Neural progenitor cell (in vitro differentiated cells): ENCODE results near the gene OVOL1. TPM values are rescaled to one million over a fixed set of nuclear protein-coding genes. Genes with fewer than 3 reads are reported as not detected.

Experiments
- DNase-seq: peaks from one replicate; pipeline ENCODE4 v3.0.0-alpha.2; 2016; ENCODE audit warnings: low spot score
- H2AFZ ChIP-seq: fragments of 200-600 bp; sonication (generic); replicated peaks from 2 replicates; pipeline ENCODE4 v1.6.1; 2016; ENCODE audit warnings: antibody characterized with exemption
- H3F3A ChIP-seq: fragments of 200-600 bp; sonication (generic); 2 replicates; pipeline ENCODE4 v1.6.1; 2016; ENCODE audit warnings: antibody characterized with exemption, low read depth
- H3K27ac ChIP-seq: fragments of 200-600 bp; sonication (generic); 2 replicates; pipeline ENCODE4 v1.5.1; 2016; ENCODE audit warnings: mild to moderate bottlenecking
- H3K27me3 ChIP-seq: fragments of 200-600 bp; sonication (generic); 2 replicates; pipeline ENCODE4 v1.6.1; 2016; ENCODE audit warnings: mild to moderate bottlenecking, moderate library complexity
- H3K36me3 ChIP-seq: fragments of 200-600 bp; sonication (generic); 2 replicates; pipeline ENCODE4 v1.5.1; 2016
- H3K4me1 ChIP-seq: fragments of 200-600 bp; sonication (generic); 2 replicates; pipeline ENCODE4 v1.6.1; 2016; ENCODE audit warnings: mixed run types
- H3K4me2 ChIP-seq: fragments of 200-600 bp; sonication (generic); 2 replicates; pipeline ENCODE4 v1.6.1; 2016
- H3K4me3 ChIP-seq: fragments of 200-600 bp; sonication (generic); 2 replicates; pipeline ENCODE4 v1.5.1; 2016
- H3K79me2 ChIP-seq: fragments of 200-600 bp; sonication (generic); 2 replicates; pipeline ENCODE4 v1.6.1; 2016; ENCODE audit warnings: low read depth
- H3K9ac ChIP-seq: fragments of 200-600 bp; sonication (generic); 2 replicates; pipeline ENCODE4 v1.6.1; 2016
- H3K9me3 ChIP-seq: fragments of 200-600 bp; sonication (generic); 2 replicates; pipeline ENCODE4 v1.5.1; 2016; ENCODE audit warnings: low read depth
- H4K20me1 ChIP-seq: fragments of 200-600 bp; sonication (generic); 2 replicates; pipeline ENCODE4 v1.6.1; 2016; ENCODE audit warnings: low read depth
- H3K27ac Mint-ChIP-seq: 3 replicates; pipeline ENCODE4 v1.8.0; 2021; ENCODE audit warnings: mixed read lengths
- H3K27me3 Mint-ChIP-seq: 2 replicates; pipeline ENCODE4 v1.8.0; 2022; ENCODE audit warnings: low read depth, mild to moderate bottlenecking, inconsistent platforms, moderate library complexity, mixed read lengths; ENCODE audit not compliant: insufficient read depth
- H3K36me3 Mint-ChIP-seq: 3 replicates; pipeline ENCODE4 v1.8.0; 2021; ENCODE audit warnings: mixed read lengths
- H3K4me1 Mint-ChIP-seq: 3 replicates; pipeline ENCODE4 v1.8.0; 2021; ENCODE audit warnings: mixed read lengths
- H3K4me3 Mint-ChIP-seq: 3 replicates; pipeline ENCODE4 v1.8.0; 2021; ENCODE audit warnings: mild to moderate bottlenecking, moderate library complexity, mixed read lengths
- H3K9me3 Mint-ChIP-seq: 3 replicates; pipeline ENCODE4 v1.8.0; 2020; ENCODE audit warnings: mixed read lengths
- CTCF ChIP-seq: fragments of 200-600 bp; sonication (generic); IDR thresholded peaks from 2 replicates; pipeline ENCODE4 v1.5.1; 2017; ENCODE audit warnings: antibody characterized with exemption, mild to moderate bottlenecking
- EZH2 ChIP-seq: fragments of 200-600 bp; sonication (generic); IDR thresholded peaks from 2 replicates; pipeline ENCODE4 v1.6.1; 2017; ENCODE audit warnings: antibody characterized with exemption, mild to moderate bottlenecking, moderate library complexity
- EZH2phosphoT487 ChIP-seq: fragments of 200-600 bp; sonication (generic); IDR thresholded peaks from 2 replicates; pipeline ENCODE4 v1.6.1; 2017; ENCODE audit warnings: antibody characterized with exemption
- total RNA-seq: library from RNA; depleted of rRNA; stranded (reverse); fragments of >200 nt; gene quantifications from 2 replicates; pipeline ENCODE4 v1.2.3, GENCODE V29; 2015; ENCODE audit warnings: low replicate concordance

Gene OVOL1
- total RNA-seq, 1 donor from 2014 or later, result not detected

- no peak for TF ChIP-seq EZH2
- no peak for TF ChIP-seq CTCF
- peak; percentile 24 for TF ChIP-seq EZH2phosphoT487
Measured at GRCh38 chr11:65817312-65817834, 30.5 kb downstream of the OVOL1 start.

DNA sequence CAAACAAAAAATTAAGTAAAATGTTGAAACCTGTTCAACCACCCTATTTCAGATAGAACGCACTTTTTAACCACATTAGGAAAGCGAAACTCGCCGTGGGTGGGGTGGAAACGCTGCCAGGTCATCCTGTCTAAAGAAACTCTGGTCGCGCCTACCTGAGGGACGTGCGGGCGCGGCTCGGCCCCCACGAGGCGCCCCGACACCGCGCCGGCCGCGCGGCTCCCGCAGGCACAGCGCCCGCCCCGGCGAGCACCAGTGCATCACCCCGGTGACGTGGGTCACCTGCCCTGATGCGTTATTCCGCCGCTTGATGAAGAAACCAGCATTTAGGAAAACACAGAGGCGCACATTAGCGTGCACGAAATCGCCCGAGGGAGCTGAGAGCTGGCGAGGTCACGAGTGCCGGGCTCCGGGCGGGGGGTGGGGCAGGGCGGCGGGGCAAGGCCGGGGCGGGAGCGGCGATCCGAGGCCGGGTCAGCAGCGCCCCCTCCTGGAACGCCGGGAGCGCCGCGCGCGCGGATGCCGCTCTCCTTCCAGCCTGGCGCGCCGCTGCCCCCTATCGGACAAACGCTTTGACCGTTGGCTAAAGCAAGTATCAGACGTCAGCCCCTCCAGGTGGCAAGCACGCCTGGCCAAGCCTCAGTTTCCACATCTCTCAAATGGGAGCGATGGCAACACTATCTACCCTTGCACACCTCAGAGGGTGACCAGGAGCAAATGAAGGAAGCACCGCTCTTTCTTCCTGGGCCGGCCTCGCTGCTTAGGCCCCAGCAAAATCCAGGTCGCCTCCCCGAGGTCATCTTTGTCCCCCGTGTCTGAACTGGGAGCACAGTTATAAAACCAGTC, 31.2 kb downstream of the OVOL1 start:
- peak overlapping the region; percentile 55 for H2AFZ ChIP-seq
- TF ChIP-seq EZH2phosphoT487 (no peak), CTCF (peak; percentile 97), EZH2 (peak; percentile 45)
- H3K27ac ChIP-seq, result no peak overlapping the region
- Mint-ChIP-seq H3K27me3 (peaks cover 2% of the 10 kb centered on the region), H3K4me3 (peak overlapping the region; percentile 84), H3K27ac (no peak overlapping the region), H3K36me3 (peaks cover 4% of the 10 kb centered on the region), H3K4me1 (peaks cover 12% of the 10 kb centered on the region), H3K9me3 (no peaks in the 10 kb centered on the region)
- H3K9ac ChIP-seq, result no peak overlapping the region
- H3K27me3 ChIP-seq, result peaks cover 16% of the 10 kb centered on the region
- no peaks in the 10 kb centered on the region for H4K20me1 ChIP-seq
- peak; percentile 95 for DNase-seq
- peak overlapping the region; percentile 77 for H3K4me2 ChIP-seq
- H3K4me1 ChIP-seq, result no peaks in the 10 kb centered on the region
- H3K36me3 ChIP-seq, result no peaks in the 10 kb centered on the region
- H3K9me3 ChIP-seq, result no peaks in the 10 kb centered on the region
- H3K4me3 ChIP-seq, result peak overlapping the region; percentile 62
- no peaks in the 10 kb centered on the region for H3K79me2 ChIP-seq
- H3F3A ChIP-seq, result no peaks in the 10 kb centered on the region

More at GRCh38 chr11:65817312-65817834, 30.5 kb downstream of the OVOL1 start:
- Histone ChIP-seq H3F3A (no peaks in the 10 kb centered on the region), H4K20me1 (no peaks in the 10 kb centered on the region), H3K27ac (no peak overlapping the region), H3K4me1 (no peaks in the 10 kb centered on the region), H3K9me3 (no peaks in the 10 kb centered on the region), H3K27me3 (peaks cover 16% of the 10 kb centered on the region), H3K79me2 (no peaks in the 10 kb centered on the region), H3K4me2 (peak overlapping the region; percentile 77), H3K4me3 (peak overlapping the region; percentile 62), H3K36me3 (no peaks in the 10 kb centered on the region), H2AFZ (peak overlapping the region; percentile 55), H3K9ac (no peak overlapping the region)
- Mint-ChIP-seq H3K9me3 (no peaks in the 10 kb centered on the region), H3K4me3 (peak overlapping the region; percentile 84), H3K27ac (no peak overlapping the region), H3K27me3 (peaks cover 2% of the 10 kb centered on the region), H3K36me3 (peaks cover 4% of the 10 kb centered on the region), H3K4me1 (peaks cover 12% of the 10 kb centered on the region)
- DNase-seq, result no peak

- no peak overlapping the region for H3K4me2 ChIP-seq
- DNase-seq, result no peak
- no peaks in the 10 kb centered on the region for H3K36me3 ChIP-seq
- H3F3A ChIP-seq, result no peaks in the 10 kb centered on the region
- Mint-ChIP-seq H3K36me3 (peaks cover 4% of the 10 kb centered on the region), H3K27me3 (peaks cover 6% of the 10 kb centered on the region), H3K9me3 (no peaks in the 10 kb centered on the region), H3K27ac (peak overlapping the region; percentile 66), H3K4me1 (peaks cover 12% of the 10 kb centered on the region), H3K4me3 (no peak overlapping the region)
- no peak overlapping the region for H2AFZ ChIP-seq
- no peak for TF ChIP-seq EZH2
- TF ChIP-seq EZH2phosphoT487, result no peak
- TF ChIP-seq CTCF, result no peak
- H3K9ac ChIP-seq, result no peak overlapping the region
- H4K20me1 ChIP-seq, result no peaks in the 10 kb centered on the region
- H3K79me2 ChIP-seq, result no peaks in the 10 kb centered on the region
- no peaks in the 10 kb centered on the region for H3K9me3 ChIP-seq
- H3K4me1 ChIP-seq, result no peaks in the 10 kb centered on the region
- no peak overlapping the region for H3K4me3 ChIP-seq
- H3K27me3 ChIP-seq, result peaks cover 16% of the 10 kb centered on the region
- H3K27ac ChIP-seq, result no peak overlapping the region
Measured at GRCh38 chr11:65821107-65821506, 34.2 kb downstream of the OVOL1 start.
